ENCODE measurements around the gene BIRC7. TPM values are rescaled to one million over a fixed set of nuclear protein-coding genes. Genes with fewer than 3 reads are reported as not detected.

The BIRC7 gene
- total RNA-seq, 1 donor from 2014 or later, result 0.50 TPM

DNA sequence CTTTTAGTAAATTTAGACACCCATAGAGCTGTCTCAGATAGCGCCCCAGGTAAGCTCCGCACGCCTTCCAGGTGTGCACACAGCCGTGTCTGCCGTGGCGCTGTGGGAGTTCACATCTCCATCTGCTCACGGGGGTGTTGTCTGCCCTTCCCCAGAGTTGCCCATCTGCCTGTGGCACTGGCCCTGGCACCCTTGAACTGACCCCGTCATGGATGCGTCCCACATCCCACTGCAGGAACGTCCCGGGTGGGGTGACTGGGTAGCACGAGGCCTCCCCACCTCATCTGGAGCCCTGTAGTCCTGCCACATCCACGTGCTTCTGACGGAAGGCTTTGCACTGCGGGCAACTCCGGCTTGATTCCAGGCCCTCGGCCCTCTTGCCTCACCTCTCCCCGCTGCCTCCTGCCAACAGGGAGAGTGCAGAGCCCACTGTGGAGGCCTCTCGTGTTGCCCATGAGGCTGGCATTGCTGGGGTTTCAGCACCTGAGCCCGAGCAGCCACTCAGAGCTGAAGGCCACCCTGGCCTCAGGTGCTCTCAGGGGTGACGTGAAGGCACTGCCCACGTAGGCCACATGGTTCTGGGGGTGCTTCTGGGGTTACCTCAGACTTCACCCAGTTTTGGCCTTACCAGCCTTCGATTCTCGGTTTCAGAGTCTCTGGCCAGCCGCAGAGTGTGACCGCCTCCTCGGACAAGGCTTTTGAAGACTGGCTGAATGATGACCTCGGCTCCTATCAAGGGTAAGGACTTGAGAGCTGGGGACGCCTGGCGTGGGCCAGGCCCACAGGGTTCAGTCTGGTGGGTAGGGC lies 42.0 kb downstream of the BIRC7 start:
- Mint-ChIP-seq H3K9me3 (ENCODE audit: low read depth) (no peaks in the 10 kb centered on the region), H3K4me3 (ENCODE audit: unreplicated experiment) (no peak overlapping the region), H3K27me3 (ENCODE audit: low read depth) (no peaks in the 10 kb centered on the region), H3K36me3 (ENCODE audit: low read depth) (peaks cover 22% of the 10 kb centered on the region), H3K27ac (ENCODE audit: unreplicated experiment) (no peak overlapping the region), H3K4me1 (ENCODE audit: low read depth) (peaks cover 22% of the 10 kb centered on the region)
- TF ChIP-seq, protein P1, sequence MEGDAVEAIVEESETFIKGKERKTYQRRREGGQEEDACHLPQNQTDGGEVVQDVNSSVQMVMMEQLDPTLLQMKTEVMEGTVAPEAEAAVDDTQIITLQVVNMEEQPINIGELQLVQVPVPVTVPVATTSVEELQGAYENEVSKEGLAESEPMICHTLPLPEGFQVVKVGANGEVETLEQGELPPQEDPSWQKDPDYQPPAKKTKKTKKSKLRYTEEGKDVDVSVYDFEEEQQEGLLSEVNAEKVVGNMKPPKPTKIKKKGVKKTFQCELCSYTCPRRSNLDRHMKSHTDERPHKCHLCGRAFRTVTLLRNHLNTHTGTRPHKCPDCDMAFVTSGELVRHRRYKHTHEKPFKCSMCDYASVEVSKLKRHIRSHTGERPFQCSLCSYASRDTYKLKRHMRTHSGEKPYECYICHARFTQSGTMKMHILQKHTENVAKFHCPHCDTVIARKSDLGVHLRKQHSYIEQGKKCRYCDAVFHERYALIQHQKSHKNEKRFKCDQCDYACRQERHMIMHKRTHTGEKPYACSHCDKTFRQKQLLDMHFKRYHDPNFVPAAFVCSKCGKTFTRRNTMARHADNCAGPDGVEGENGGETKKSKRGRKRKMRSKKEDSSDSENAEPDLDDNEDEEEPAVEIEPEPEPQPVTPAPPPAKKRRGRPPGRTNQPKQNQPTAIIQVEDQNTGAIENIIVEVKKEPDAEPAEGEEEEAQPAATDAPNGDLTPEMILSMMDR (IDR thresholded peaks at IDR 0.05), result no peak
- no peak for DNase-seq (ENCODE audit: low spot score)

- TF ChIP-seq, protein P1 (IDR thresholded peaks at IDR 0.05), result no peak
- Mint-ChIP-seq H3K4me1 (ENCODE audit: low read depth) (peaks cover 19% of the 10 kb centered on the region), H3K4me3 (ENCODE audit: unreplicated experiment) (no peak overlapping the region), H3K36me3 (ENCODE audit: low read depth) (peaks cover 24% of the 10 kb centered on the region), H3K27ac (ENCODE audit: unreplicated experiment) (no peak overlapping the region), H3K27me3 (ENCODE audit: low read depth) (no peaks in the 10 kb centered on the region), H3K9me3 (ENCODE audit: low read depth) (no peaks in the 10 kb centered on the region)
- DNase-seq (ENCODE audit: low spot score), result no peak
Measured at GRCh38 chr20:63278661-63279060, 43.0 kb downstream of the BIRC7 start.

DNA sequence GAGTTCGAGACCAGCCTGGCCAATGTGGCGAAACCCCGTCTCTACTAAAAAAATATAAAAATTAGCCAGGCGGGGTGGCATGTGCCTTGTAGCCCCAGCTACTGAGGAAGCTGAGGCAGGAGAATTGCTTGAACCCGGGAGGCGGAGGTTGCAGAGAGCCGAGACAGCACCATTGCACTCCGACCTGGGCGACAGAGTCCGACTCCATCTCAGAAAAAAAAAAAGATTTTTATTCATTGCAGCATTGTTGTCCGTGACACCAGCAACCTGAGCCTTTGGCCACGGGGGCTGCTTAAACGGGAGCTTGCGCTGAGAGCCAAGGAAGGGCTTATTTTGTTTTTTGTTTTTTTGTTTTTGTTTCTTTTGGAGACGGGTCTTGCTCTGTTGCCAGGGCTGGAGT lies 44.2 kb downstream of the BIRC7 start:
- peaks cover 26% of the 10 kb centered on the region for H3K36me3 Mint-ChIP-seq (ENCODE audit: low read depth)

GRCh38 chr20:63280371-63280770 lies 44.7 kb downstream of the BIRC7 start:
- H3K4me3 Mint-ChIP-seq (ENCODE audit: unreplicated experiment), result no peak overlapping the region
- TF ChIP-seq, protein P1 (IDR thresholded peaks at IDR 0.05), result no peak
- H3K27ac Mint-ChIP-seq (ENCODE audit: unreplicated experiment), result no peak overlapping the region
- H3K9me3 Mint-ChIP-seq (ENCODE audit: low read depth), result no peaks in the 10 kb centered on the region
- peaks cover 2% of the 10 kb centered on the region for H3K4me1 Mint-ChIP-seq (ENCODE audit: low read depth)
- no peaks in the 10 kb centered on the region for H3K27me3 Mint-ChIP-seq (ENCODE audit: low read depth)
- DNase-seq (ENCODE audit: low spot score), result no peak
- peaks cover 26% of the 10 kb centered on the region for H3K36me3 Mint-ChIP-seq (ENCODE audit: low read depth)

More for the DNA sequence above, 44.2 kb downstream of the BIRC7 start:
- Mint-ChIP-seq H3K27me3 (ENCODE audit: low read depth) (no peaks in the 10 kb centered on the region), H3K9me3 (ENCODE audit: low read depth) (no peaks in the 10 kb centered on the region), H3K4me1 (ENCODE audit: low read depth) (peaks cover 6% of the 10 kb centered on the region), H3K27ac (ENCODE audit: unreplicated experiment) (no peak overlapping the region), H3K4me3 (ENCODE audit: unreplicated experiment) (no peak overlapping the region)
- TF ChIP-seq, protein P1 (IDR thresholded peaks at IDR 0.05), result no peak
- DNase-seq (ENCODE audit: low spot score), result no peak

- no peaks in the 10 kb centered on the region for H3K4me1 Mint-ChIP-seq (ENCODE audit: low read depth)
- H3K36me3 Mint-ChIP-seq (ENCODE audit: low read depth), result peaks cover 29% of the 10 kb centered on the region
- no peak overlapping the region for H3K27ac Mint-ChIP-seq (ENCODE audit: unreplicated experiment)
- TF ChIP-seq, protein P1 (IDR thresholded peaks at IDR 0.05), result peak; percentile 60
- H3K27me3 Mint-ChIP-seq (ENCODE audit: low read depth), result no peaks in the 10 kb centered on the region
- H3K9me3 Mint-ChIP-seq (ENCODE audit: low read depth), result no peaks in the 10 kb centered on the region
- no peak for DNase-seq (ENCODE audit: low spot score)
- no peak overlapping the region for H3K4me3 Mint-ChIP-seq (ENCODE audit: unreplicated experiment)
Measured at GRCh38 chr20:63280929-63281545, 45.3 kb downstream of the BIRC7 start.

Measured in chondrocyte (in vitro differentiated cells).